ENCODE results near the gene NUDT14. TPM values are rescaled to one million over a fixed set of nuclear protein-coding genes. Genes with fewer than 3 reads are reported as not detected.

The NUDT14 gene
- total RNA-seq, 2 donors from 2014 or later = 13.3 to 18.2 TPM

- Mint-ChIP-seq H3K36me3 (ENCODE audit: insufficient read depth in 2 of 2) (no peaks in the 10 kb centered on the region), H3K4me3 (no peak overlapping the region), H3K9me3 (no peaks in the 10 kb centered on the region), H3K27me3 (ENCODE audit: low read depth) (no peaks in the 10 kb centered on the region), H3K4me1 (ENCODE audit: low read depth) (no peaks in the 10 kb centered on the region), H3K27ac (no peak overlapping the region)
- ATAC-seq (replicated peaks in 1 of 2) (no peak), DNase-seq (no peak)
Observed at GRCh38 chr14:105153331-105153731, 27.8 kb downstream of the NUDT14 start.

GRCh38 chr14:105152794-105153241 lies 28.3 kb downstream of the NUDT14 start:
- no peaks in the 10 kb centered on the region for H3K36me3 Mint-ChIP-seq (ENCODE audit: insufficient read depth in 2 of 2)
- H3K9me3 Mint-ChIP-seq = no peaks in the 10 kb centered on the region

GRCh38 chr14:105151838-105152793 lies 29.0 kb downstream of the NUDT14 start:
- no peak overlapping the region for H3K4me3 Mint-ChIP-seq
- no peaks in the 10 kb centered on the region for H3K9me3 Mint-ChIP-seq
- H3K4me1 Mint-ChIP-seq (ENCODE audit: low read depth) = no peaks in the 10 kb centered on the region
- no peak overlapping the region for H3K27ac Mint-ChIP-seq
- no peaks in the 10 kb centered on the region for H3K27me3 Mint-ChIP-seq (ENCODE audit: low read depth)
- no peaks in the 10 kb centered on the region for H3K36me3 Mint-ChIP-seq (ENCODE audit: insufficient read depth in 2 of 2)
- ATAC-seq (replicated peaks in 1 of 2) = no peak
- no peak for DNase-seq

More at GRCh38 chr14:105152794-105153241, 28.3 kb downstream of the NUDT14 start:
- DNase-seq = no peak
- Mint-ChIP-seq H3K4me1 (ENCODE audit: low read depth) (no peaks in the 10 kb centered on the region), H3K27ac (no peak overlapping the region), H3K4me3 (no peak overlapping the region), H3K27me3 (ENCODE audit: low read depth) (no peaks in the 10 kb centered on the region)
- no peak for ATAC-seq (replicated peaks in 1 of 2)

- Mint-ChIP-seq H3K36me3 (ENCODE audit: insufficient read depth in 2 of 2) (no peaks in the 10 kb centered on the region), H3K4me3 (no peak overlapping the region), H3K27me3 (ENCODE audit: low read depth) (no peaks in the 10 kb centered on the region), H3K27ac (no peak overlapping the region), H3K9me3 (no peaks in the 10 kb centered on the region), H3K4me1 (ENCODE audit: low read depth) (no peaks in the 10 kb centered on the region)
- DNase-seq (no peak), ATAC-seq (replicated peaks in 1 of 2) (no peak)
Observed at GRCh38 chr14:105151084-105151837, 29.9 kb downstream of the NUDT14 start.

GRCh38 chr14:105150368-105151083 lies 30.6 kb downstream of the NUDT14 start:
- Mint-ChIP-seq H3K27me3 (ENCODE audit: low read depth) (no peaks in the 10 kb centered on the region), H3K27ac (no peak overlapping the region), H3K4me3 (no peak overlapping the region), H3K4me1 (ENCODE audit: low read depth) (no peaks in the 10 kb centered on the region), H3K9me3 (no peaks in the 10 kb centered on the region), H3K36me3 (ENCODE audit: insufficient read depth in 2 of 2) (no peaks in the 10 kb centered on the region)
- no peak for DNase-seq
- no peak for ATAC-seq (replicated peaks in 1 of 2)

- H3K4me1 Mint-ChIP-seq (ENCODE audit: low read depth) = no peaks in the 10 kb centered on the region
- no peaks in the 10 kb centered on the region for H3K27me3 Mint-ChIP-seq (ENCODE audit: low read depth)
- H3K9me3 Mint-ChIP-seq = no peaks in the 10 kb centered on the region
- no peak overlapping the region for H3K27ac Mint-ChIP-seq
- no peak overlapping the region for H3K4me3 Mint-ChIP-seq
- DNase-seq (no peak), ATAC-seq (replicated peaks in 1 of 2) (no peak)
- no peaks in the 10 kb centered on the region for H3K36me3 Mint-ChIP-seq (ENCODE audit: insufficient read depth in 2 of 2)
Observed at GRCh38 chr14:105150026-105150367, 31.1 kb downstream of the NUDT14 start.

GRCh38 chr14:105149146-105149781 lies 31.8 kb downstream of the NUDT14 start:
- H3K36me3 Mint-ChIP-seq (ENCODE audit: insufficient read depth in 2 of 2) = no peaks in the 10 kb centered on the region
- H3K9me3 Mint-ChIP-seq = no peaks in the 10 kb centered on the region
- DNase-seq = no peak
- H3K4me3 Mint-ChIP-seq = no peak overlapping the region
- no peak overlapping the region for H3K27ac Mint-ChIP-seq
- no peak for ATAC-seq (replicated peaks in 1 of 2)
- no peaks in the 10 kb centered on the region for H3K27me3 Mint-ChIP-seq (ENCODE audit: low read depth)
- H3K4me1 Mint-ChIP-seq (ENCODE audit: low read depth) = no peaks in the 10 kb centered on the region

GRCh38 chr14:105148604-105149145 lies 32.4 kb downstream of the NUDT14 start:
- Mint-ChIP-seq H3K4me3 (no peak overlapping the region), H3K27ac (no peak overlapping the region), H3K27me3 (ENCODE audit: low read depth) (no peaks in the 10 kb centered on the region), H3K4me1 (ENCODE audit: low read depth) (no peaks in the 10 kb centered on the region), H3K36me3 (ENCODE audit: insufficient read depth in 2 of 2) (no peaks in the 10 kb centered on the region), H3K9me3 (no peaks in the 10 kb centered on the region)
- ATAC-seq (replicated peaks in 1 of 2) (no peak), DNase-seq (no peak)

- H3K27ac Mint-ChIP-seq = no peak overlapping the region
Observed at GRCh38 chr14:105147671-105148603, 33.2 kb downstream of the NUDT14 start.

GRCh38 chr14:105146976-105147635 lies 34.0 kb downstream of the NUDT14 start:
- no peaks in the 10 kb centered on the region for H3K4me1 Mint-ChIP-seq (ENCODE audit: low read depth)
- H3K27ac Mint-ChIP-seq = no peak overlapping the region
- no peak for DNase-seq

More at GRCh38 chr14:105147671-105148603, 33.2 kb downstream of the NUDT14 start:
- ATAC-seq (replicated peaks in 1 of 2) (no peak), DNase-seq (no peak)
- H3K4me1 Mint-ChIP-seq (ENCODE audit: low read depth) = no peaks in the 10 kb centered on the region
- no peak overlapping the region for H3K4me3 Mint-ChIP-seq
- H3K9me3 Mint-ChIP-seq = no peaks in the 10 kb centered on the region
- H3K27me3 Mint-ChIP-seq (ENCODE audit: low read depth) = no peaks in the 10 kb centered on the region
- H3K36me3 Mint-ChIP-seq (ENCODE audit: insufficient read depth in 2 of 2) = no peaks in the 10 kb centered on the region

GRCh38 chr14:105146181-105146975 lies 34.7 kb downstream of the NUDT14 start:
- no peaks in the 10 kb centered on the region for H3K27me3 Mint-ChIP-seq (ENCODE audit: low read depth)
- H3K27ac Mint-ChIP-seq = no peak overlapping the region
- H3K4me3 Mint-ChIP-seq = no peak overlapping the region
- no peak for ATAC-seq (replicated peaks in 1 of 2)
- peaks cover 2 to 3% of the 10 kb centered on the region in 2 donors for H3K36me3 Mint-ChIP-seq (ENCODE audit: insufficient read depth in 2 of 2)
- H3K4me1 Mint-ChIP-seq (ENCODE audit: low read depth) = no peaks in the 10 kb centered on the region
- peaks cover 0 to 2% of the 10 kb centered on the region in 2 donors for H3K9me3 Mint-ChIP-seq
- no peak for DNase-seq

More at GRCh38 chr14:105146976-105147635, 34.0 kb downstream of the NUDT14 start:
- H3K27me3 Mint-ChIP-seq (ENCODE audit: low read depth) = no peaks in the 10 kb centered on the region
- no peak for ATAC-seq (replicated peaks in 1 of 2)
- no peaks in the 10 kb centered on the region for H3K9me3 Mint-ChIP-seq
- peaks cover 0 to 2% of the 10 kb centered on the region in 2 donors for H3K36me3 Mint-ChIP-seq (ENCODE audit: insufficient read depth in 2 of 2)
- H3K4me3 Mint-ChIP-seq = no peak overlapping the region
